HG03064 (cell line): ENCODE measurements around the gene MOAP1.
"Not testable (repeated sequence)": the region's sequence is repeated elsewhere in the genome, so short reads cannot be mapped to it uniquely, and the experiment has no call there.

Source experiments
- ATAC-seq: cut with Tn5 transposase; IDR thresholded peaks from one replicate; pipeline ENCODE4 v1.9.1; 2021; ENCODE audit warnings: low read depth; ENCODE audit not compliant: unreplicated experiment

MOAP1 gene

DNA sequence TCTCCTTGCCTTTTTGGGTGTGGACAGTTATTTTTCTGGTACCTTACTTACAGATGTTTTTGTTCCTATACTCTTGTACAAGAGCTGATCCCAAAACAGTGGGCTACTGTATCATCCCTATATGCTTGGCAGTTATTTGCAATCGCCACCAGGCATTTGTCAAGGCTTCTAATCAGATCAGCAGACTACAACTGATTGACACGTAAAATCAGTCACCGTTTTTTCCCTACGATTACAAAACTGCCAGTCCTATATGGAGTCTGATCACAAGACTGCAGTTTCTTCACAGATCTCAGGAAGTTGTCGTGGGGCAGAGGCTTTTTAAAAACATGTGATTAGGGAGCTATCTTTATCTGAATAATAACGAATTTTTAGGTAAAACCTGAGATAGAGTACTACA is 1.8 kb upstream of the MOAP1 start:
- ATAC-seq = no peak

DNA sequence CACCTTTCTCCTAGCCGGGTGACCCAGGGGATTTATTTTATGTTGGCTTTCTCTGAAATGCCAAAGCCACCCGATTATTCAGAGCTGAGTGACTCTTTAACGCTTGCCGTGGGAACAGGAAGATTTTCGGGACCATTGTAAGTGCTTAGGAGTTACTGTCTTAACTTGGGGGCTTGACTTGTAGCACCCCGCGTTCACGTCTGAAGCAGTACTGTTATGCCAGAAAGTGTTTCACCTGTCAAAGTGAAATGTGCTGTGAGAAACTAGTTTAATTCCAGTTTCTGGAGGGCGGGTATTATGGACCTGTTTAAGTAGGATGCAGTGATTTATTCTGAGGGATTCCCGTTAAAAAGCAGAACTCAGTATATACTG is 638 bp upstream of the MOAP1 start:
- no peak for ATAC-seq

DNA sequence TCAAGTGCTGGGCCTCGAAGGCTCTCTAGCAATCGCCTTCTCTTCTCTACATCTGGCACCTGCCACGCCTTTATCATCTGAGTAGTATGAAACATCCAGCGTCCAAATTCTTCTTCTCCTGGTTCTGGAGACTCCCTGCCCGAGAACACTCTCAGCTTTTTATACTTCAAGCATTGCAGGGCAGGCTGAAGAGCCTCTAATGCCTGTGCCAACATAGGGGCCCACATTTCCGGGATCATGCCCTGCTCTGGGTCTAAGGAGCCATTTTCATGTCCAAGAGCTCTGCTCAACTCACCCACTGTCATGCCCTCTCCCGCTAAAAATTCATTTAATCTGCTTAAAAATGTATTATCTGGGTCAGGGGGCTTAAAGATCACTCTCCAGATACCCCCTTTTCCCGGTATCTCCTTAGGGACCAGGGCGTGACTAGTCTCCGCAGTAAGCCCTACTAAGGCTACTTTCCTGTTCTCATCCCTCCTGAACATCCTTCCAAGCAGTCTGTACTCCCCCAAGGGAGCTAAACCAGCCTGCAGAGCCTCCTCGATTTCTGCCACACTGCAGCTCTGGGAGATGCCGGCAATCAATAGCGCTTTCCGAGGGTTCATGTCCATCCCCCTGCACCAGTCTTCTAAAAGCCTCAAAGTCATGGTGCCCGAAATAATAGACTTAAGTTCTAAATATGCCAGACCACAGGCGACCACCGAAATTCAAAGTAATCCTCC is 940 bp downstream of the MOAP1 start:
- ATAC-seq = no peak

DNA sequence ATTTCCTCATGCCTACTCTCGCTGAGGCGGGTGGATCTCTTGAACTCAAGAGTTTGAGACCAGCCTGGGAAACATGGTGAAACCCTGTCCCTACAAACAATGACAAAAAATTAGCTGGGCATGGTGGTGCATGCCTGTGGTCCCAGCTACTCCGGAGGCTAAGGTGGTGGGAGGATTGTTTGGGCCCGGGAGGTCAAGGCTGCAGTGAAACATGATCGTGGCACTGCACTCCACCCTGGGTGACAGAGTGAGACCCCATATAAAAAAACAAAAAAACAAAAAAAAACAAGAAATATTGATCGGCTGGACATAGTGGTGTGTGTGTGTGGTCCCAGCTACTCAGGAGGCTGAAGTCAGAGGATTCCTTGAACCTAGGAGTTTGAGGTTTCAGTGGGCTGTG is 9.2 kb downstream of the MOAP1 start:
- no peak for ATAC-seq

DNA sequence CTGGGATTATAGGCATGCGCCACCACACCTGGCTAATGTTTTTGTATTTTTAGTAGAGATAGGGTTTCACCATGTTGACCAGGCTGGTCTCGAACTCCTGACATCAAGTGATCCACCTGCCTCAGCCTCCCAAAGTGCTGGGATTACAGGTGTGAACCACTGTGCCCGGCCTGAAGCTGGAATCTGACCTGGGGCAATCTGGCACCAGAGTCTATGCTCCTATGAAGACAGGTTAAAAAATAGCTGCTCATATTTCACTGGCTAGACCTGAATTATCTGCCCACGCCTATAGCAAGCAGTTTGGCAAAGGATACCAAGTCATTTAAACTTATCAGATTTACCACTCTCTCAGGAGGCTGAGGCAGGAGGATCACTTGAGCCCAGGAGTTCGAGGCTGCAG is 10.0 kb downstream of the MOAP1 start:
- not testable (repeated sequence) for ATAC-seq

DNA sequence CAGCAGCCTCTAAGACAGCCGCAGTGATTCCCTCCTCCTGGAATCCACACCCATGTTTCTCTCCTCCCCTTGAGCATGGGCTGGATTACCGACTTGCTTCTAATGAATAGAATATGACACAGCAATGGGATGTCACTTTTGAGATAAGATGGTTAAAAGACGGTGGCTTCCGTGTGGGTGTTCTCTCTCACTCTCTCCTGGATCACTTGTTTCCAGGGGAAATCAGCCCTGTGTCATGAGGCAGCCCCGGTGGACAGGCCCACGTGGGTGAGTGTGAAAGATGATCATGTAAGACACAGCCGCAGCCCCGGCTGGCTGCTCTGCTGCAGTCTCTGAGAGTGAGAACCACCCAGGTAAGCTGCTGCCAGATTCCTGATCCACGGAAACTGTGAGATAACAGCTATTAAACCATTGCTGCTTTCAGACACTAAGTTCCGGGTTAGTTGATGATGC is 10.7 kb downstream of the MOAP1 start:
- ATAC-seq = no peak

DNA sequence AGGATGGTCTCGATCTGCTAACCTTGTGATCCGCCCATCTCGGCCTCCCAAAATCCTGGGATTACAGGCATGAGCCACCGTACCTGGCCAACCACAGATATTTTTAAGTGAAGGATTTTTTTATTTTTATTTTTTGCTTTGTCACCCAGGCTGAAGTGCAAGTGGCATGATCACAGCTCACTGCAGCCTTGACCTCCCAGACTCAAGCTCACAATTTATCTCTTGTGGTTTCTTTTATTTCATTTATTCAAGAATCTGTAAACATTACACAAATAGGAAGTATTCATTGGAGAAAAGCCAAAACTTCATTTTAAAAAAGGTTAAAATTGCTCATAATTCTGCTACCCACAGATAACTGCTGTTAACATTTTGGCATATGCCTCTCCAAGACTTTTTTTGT is 13.3 kb downstream of the MOAP1 start:
- ATAC-seq = no peak

DNA sequence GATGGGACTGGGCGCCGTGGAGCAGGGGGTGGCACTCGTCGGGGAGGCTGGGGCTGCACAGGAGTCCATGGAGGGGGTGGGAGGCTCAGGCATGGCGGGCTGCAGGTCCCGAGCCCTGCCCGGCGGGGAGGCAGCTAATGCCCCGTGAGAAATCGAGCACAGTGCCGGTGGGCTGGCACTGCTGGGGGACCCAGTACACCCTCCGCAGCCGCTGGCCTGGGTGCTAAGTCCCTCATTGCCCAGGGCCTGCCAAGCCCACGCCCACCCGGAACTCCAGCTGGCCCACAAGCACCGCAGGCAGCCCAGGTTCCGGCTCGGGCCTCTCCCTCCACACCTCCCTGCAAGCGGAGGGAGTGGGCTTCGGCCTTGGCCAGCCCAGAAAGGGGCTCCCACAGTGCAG is 14.6 kb downstream of the MOAP1 start:
- ATAC-seq = not testable (repeated sequence)

DNA sequence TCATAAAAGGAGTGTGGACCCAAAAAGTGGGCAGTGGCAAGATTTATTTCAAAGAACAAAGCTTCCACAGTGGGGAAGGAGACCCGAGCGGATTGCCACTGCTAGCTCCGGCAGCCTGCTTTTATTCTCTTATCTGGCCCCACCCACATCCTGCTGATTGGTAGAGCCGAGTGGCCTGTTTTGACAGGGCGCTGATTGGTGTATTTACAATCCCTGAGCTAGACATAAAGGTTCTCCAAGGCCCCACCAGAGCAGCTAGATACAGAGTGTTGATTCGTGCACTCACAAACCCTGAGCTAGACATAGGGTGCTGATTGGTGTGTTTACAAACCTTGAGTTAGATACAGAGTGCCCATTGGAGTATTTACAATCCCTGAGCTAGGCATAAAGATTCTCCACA is 15.1 kb downstream of the MOAP1 start:
- not testable (repeated sequence) for ATAC-seq

DNA sequence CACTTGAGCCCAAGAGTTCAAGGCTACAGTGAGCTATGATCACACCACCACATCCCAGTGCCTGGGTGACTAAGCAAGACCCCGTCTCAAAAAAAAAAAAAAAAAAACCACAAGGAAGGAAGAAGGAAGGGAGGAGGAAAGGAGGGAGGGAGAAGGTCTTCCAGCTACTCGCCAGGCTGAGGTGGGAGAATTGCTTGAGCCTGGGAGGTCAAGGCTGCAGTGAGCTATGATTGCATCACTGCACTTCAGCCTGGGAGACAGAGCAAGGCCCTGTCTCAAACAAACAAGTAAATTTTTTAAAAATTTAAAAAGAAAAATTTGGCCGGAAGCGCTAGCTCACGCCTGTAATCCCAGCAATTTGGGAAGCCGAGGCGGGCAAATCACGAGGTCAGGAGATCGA is 16.1 kb downstream of the MOAP1 start:
- ATAC-seq = not testable (repeated sequence)

DNA sequence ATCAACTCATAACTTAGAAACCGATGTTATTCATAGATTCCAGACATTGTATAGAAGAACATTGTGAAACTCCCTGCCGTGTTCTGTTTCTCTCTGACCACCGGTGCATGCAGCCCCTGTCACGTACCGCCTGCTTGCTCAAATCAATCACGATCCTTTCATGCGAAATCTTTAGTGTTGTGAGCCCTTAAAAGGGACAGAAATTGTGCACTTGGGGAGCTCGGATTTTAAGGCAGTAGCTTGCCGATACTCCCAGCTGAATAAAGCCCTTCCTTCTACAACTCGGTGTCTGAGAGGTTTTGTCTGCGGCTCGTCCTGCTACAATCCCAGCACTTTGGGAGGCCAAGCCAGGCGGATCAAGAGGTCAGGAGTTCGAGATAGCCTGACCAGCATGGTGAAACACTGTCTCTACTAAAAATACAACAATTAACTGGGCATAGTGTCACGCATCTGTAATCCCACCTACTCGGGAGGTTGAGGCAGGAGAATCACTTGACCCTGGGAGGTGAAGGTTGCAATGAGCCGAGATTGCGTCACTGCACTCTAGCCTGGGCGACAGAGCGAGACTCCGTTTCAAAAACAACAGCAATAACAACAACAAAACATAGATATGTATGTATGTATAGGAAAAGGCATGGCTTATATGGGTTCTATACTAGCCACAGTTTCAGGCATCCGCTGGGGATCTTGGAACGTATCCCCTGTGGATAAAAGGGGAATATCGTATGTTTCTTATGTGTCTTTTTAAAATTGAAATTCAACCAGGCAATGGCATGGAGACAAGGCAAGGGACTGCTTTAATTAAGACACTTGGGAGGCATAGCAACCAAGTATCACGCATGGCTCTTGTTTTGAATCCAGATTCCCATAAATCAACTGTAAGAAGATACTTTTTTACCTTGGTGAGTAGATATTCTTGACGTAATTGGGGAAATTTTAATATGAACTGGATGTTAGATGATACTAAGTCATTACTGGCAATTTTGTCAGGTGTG is 19.1 kb downstream of the MOAP1 start:
- not testable (repeated sequence) for ATAC-seq

DNA sequence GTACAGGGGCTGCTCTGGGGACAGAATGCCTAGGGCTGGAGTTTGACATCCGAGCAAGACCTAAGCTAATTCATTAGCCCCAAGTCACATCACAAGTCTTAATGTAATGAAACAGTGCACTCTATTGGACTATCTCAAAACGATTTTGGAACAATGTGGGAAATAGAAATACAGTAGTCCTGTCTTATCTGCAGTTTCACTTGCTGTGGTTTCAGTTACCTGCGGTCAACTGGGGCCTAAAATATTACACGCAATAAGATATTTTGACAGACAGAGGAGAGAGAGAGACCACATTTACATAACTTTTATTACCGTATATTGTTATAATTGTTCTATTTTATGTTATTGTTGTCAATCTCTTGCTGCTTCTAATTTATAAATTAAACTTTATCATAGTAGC is 21.1 kb downstream of the MOAP1 start:
- ATAC-seq = no peak

DNA sequence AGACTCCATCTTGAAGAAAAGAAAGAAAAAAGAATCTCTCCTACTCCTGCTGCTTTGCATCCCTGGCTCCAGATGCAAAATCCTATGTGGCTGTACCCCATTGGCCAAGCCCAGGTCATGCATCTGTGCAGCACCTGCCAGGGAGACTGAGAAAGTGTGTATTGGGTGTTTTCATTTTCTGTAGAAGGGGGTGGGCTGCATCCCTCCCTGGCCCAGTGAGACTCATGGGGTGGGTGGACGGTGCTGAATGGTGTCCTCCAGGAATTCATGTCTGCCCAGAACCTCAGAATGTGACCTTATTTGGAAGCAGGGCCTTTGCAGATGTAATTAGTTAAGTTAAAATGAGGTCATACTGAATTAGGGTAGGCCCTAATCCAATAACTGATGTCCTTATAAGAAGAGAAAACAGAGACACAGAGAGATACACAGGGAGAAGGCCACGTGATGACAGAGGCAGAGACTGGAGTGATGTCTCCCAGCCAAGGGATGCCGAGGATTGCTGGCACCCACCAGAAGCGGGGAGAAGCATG is 23.2 kb downstream of the MOAP1 start:
- no peak for ATAC-seq

DNA sequence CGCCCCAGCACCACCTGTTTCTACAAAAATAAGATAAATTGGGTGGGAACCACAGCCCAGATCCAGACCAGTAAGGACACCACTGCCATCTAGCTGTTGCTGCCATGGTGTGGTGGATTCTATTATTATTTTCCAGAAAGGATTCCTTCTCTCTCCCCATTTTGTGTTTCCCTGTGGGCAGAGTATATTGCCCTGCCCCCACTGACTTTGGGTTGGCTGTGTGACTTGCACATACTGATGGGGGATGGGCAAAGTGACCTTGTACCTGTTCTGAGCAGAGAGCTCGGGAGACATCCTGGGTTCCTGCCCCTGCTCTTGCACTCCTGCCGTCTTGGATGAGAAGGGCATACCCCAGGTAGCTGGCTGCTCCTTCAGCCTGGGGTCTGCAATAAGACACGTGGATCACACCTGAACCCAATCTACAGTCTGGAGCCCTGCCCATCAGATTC is 24.3 kb downstream of the MOAP1 start:
- ATAC-seq = no peak

DNA sequence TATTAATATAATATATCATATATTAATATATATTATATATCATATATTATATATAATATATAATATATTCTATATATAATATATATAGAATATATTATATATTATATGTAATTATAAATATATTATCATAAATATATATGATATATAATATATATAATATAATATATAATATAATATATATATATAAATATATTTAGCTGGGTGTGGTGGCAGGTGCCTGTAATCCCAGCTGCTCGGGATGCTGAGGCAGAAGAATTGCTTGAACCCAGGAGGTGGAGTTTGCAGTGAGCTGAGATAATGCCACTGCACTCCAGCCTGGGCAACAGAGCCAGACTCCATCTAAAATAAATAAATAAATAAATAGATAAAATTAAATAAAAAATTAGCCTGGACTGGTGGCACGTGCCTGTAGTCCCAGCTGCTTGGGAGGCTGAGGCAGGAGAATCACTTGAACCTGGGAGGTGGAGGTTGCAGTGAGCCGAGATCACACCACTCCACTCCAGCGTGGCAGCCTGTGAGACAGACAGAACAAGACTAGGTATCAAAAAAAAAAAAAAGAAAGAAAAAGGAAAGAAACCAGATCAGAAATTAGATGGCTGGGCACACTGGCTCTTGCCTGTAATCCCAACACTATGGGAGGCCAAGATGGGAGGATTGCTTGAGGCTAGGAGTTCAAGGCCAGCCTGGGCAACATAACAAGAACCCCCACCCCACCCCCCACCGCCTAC is 24.9 kb downstream of the MOAP1 start:
- not testable (repeated sequence) for ATAC-seq

DNA sequence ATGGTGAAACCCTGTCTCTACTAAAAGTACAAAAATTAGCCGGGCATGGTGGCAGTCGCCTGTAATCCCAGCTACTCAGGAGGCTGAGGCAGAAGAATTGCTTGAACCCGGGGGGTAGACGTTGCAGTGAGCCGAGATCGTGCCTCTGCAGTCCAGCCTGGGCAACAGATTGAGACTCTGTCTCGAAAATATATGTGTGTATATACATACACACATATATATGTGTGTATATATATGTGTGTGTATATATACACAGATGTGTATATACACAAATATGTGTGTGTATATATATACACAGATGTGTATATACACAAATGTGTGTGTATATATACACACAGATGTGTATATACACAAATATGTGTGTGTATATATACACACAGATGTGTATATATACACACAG is 26.3 kb downstream of the MOAP1 start:
- ATAC-seq = not testable (repeated sequence)

DNA sequence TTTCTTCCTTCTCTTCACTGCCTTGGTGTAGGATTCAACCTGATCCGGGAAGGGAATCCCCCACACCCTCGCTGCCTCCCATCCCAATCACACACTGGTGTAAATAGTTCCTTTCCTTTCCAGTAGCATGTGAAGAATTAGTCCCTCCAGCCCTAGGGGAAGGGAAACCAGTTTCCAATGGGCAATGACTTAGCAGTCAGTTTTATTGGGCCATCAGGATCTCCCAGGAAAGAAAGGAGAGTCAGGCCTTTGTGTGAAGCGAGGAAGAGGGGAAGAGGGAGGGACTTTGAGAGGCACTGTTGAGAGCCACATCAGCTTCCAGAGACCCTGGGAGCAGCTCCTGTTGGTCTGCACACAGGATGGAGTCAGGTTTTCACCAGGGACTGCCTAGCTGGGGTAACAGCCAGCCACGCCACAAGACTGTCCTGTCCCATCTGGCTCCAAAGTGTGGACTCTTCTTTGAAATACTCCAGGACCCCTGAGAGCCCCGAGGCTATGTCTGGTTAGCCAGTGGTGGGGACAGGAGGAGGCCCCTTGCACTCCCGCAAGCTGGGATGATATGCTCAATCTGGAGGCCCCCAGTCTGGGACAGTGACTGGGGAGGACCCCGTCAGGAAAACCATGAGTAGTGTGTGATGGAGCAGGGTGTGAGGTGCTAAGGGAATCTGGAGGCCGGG is 27.9 kb downstream of the MOAP1 start:
- no peak for ATAC-seq

DNA sequence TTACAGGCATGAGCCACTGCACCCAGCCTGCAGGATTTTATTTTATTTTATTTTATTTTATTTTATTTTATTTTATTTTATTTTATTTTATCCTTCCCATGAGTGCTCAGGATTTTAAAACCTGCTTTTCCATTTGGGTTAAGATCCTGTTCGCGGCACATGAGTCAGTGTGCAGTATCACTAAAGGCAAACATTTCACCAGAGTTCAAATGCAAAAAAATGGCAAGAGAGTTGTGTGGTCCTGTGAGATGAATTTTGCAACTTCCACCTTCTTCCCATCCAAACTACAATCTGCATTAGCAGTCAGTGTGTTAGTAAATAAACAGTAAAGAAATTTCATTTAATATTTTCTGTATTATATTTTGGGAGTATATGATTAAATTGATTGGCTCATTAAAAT is 29.0 kb downstream of the MOAP1 start:
- ATAC-seq = no peak

DNA sequence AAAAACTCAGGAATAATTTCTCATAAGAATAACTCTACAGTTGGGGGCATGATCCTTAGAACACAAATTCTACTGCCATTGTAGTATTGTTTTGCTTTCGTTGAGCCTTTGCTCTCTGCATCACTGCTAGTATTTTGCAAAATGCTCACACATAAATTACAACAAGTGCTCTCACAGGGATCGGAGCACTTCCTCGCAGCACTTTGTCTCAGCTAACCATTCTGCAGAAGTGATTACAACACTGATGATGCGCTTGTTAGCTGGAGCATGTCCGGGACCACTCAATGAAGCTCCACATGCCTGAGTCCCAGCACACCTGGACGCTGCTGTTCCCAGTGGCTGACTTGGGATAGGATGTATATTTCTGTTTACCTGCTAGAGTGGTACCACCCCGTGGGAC is 31.6 kb downstream of the MOAP1 start:
- no peak for ATAC-seq
